ENCODE results near the gene ELN.

ELN gene

DNA sequence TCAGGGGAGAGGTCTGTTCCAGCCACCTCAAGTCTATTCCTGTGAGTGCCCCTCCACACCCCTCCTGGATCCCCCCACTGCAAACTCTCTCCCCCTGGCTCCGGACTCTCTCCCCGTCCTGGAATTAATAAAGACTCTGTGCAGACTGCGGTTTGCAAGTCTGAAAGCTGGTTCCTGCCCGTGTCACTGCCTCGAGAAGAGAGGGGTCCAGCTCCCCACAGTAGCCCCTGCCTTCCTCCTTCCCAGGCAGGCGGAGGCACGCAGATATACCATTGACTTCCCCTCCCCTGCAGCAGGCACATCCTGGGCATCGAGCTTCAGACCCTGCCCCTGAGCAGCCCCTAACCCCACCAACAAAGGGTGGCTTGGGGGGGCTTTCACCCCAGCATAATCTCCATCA is 2.2 kb upstream of the ELN start:
- DNase-seq, result no peak

DNA sequence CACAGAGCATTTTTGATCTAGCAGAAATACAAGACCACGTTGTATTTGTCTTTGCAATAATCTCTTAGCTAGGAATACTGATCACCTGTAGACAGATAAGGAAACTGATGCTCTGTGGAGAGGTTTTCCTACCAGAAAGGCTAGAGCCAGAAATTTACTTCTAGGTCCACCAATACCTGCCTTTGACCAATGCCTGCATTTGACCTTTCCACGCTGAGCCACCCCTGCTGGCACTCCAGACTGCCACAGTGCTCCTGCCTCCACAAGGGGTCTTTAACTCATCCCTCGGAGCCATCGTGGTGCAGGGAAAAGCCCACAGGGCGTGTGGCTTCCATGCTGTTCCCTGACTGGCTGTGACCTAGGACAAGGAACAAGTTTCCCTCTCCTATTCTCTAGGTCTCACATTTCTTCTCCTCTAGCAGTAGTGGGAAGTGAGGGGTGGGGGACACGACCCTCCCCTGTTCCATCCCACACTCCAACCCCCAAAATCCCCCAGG is 1.5 kb upstream of the ELN start:
- no peak for DNase-seq

GRCh38 chr7:74026903-74027682 is 880 bp upstream of the ELN start:
- DNase-seq, result peak; percentile 91

DNA sequence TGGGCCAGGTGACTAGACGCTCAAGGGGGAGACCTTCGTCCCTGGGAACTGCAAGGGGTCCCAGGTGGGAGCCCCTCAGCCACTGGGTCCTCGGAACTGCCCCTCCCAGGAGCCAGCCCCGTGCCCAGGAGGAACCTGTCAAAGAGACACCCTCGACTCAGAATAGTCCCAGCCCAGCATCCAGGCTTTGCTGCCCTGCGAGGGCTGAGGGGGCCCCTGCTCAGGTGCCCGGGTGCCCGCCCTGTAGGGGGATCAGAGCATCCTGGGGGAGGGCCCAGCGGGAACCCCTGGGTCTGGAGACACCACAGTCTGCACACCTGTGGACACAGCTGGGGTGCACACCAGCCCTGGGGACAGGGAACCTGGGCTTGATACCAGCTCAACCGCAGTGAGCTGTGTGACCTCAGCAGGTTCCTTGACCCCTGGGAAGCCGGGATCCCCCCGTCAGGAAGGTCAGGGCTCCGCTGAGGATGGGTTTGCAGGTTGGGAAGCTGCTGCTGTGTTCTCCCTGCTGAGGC is 407 bp downstream of the ELN start:
- peak; percentile 53 for DNase-seq

- DNase-seq, result peak; percentile 56
Observed at GRCh38 chr7:74029089-74029785, 1.3 kb downstream of the ELN start.

DNA sequence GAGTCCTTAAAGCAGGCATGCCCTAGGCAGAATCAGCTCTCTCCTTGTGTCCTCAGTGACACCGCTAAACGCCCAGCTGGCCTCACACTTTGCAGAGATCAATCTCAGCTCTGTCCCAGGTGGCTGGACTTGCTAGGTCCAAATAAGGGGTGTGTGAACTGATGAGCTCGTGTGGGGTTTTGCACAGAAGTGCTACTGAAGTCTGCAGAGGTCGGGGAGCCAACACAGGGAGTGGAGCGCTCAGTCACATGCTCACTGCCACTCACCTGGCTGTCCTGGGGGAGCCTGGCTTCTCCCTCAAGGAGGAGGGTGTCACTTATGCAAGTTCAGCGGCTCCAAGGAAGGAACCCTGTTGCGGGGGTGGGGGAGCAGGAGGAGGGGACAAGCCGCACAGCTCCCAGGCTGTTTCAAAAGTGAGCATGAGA is 2.0 kb downstream of the ELN start:
- DNase-seq, result peak; percentile 46

DNA sequence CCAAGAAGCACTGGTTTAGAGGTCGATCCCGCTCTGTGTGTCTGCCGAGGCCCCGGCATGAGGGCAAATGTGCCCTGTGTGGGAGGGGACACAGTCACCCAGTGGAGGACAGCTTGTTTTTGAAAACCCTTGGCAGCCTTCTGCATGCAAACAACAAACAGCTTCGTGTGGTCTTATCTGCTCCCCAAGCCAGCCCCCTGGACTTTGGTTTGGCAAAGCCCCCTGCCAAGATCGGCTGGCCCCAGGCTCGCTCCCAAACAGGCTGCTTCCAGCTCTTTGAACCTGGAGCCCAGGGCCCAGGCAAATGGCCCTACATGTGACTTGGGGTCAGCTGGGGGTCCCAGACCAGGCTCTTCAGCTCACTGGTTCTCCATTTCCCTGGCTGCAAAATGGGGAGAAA is 2.9 kb downstream of the ELN start:
- DNase-seq, result peak; percentile 42

- peak; percentile 34 for DNase-seq
Observed at GRCh38 chr7:74031403-74032190, 3.6 kb downstream of the ELN start.

- DNase-seq, result no peak
Observed at GRCh38 chr7:74032191-74032490, 4.2 kb downstream of the ELN start.

GRCh38 chr7:74032624-74033371 is 4.8 kb downstream of the ELN start:
- DNase-seq, result no peak

DNA sequence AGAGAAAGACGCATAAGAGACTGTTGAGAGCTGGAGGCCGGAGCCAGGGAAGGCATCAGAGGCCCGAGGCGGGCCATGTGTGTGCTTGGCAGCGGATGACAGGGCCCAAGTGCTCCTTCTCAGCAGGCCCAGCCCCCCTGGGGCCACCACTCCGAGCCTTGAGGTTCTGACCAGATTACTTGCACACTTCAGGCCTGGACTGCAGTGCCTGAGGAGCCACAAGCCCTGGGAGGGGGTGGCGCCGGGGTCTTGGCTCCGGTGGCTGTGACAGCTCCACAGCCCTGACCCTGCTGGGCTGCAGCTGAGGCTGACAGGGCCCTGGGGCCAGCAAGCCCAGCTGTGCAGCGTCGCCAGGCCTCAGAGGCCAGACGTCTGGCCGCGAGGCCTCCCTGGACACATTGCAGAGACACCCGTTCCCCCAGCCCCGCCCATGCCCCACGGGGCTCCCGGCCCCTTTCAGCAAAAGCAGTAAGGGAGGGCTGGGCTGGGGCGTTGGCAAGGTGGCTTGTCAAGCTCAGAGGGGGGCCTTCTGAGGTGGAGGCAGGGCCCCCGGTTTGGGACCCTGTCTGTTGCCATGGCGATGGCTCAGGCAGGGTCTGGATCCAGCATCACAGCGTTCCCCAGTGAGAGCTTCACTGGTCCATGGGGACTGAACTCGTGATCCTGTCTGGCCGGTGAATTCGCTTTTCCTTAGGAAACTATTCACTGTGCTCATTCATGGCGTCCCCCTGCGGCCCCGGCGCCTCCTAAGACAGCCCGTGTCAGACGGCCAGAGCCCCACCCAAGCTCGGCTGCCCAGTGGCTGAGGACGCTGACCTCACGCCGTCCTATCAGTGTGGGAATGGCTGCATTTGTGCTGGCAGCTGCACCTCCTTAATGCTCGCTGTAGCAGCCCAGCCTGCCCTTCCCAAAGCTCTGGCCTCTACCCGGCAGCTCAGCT is 5.7 kb downstream of the ELN start:
- no peak for DNase-seq

DNA sequence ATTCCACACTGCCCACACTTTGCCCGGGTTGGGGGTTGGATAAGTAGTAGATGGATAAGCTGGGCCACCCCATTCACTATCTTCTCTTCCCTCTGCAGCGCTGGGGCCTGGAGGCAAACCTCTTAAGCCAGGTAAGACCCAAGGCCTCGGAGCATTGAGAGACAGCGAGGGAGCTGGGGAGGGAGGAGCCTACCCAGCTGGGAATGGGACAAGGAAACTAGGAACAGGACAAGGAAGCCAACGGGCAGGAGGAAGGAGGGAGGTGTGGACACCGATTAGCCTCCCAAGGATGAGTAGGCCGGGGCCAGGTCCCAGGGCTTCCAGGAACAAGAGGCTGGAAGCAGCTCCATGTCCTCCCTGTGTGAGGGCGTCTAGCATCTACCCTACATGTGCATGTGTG is 9.6 kb downstream of the ELN start:
- DNase-seq, result no peak

DNA sequence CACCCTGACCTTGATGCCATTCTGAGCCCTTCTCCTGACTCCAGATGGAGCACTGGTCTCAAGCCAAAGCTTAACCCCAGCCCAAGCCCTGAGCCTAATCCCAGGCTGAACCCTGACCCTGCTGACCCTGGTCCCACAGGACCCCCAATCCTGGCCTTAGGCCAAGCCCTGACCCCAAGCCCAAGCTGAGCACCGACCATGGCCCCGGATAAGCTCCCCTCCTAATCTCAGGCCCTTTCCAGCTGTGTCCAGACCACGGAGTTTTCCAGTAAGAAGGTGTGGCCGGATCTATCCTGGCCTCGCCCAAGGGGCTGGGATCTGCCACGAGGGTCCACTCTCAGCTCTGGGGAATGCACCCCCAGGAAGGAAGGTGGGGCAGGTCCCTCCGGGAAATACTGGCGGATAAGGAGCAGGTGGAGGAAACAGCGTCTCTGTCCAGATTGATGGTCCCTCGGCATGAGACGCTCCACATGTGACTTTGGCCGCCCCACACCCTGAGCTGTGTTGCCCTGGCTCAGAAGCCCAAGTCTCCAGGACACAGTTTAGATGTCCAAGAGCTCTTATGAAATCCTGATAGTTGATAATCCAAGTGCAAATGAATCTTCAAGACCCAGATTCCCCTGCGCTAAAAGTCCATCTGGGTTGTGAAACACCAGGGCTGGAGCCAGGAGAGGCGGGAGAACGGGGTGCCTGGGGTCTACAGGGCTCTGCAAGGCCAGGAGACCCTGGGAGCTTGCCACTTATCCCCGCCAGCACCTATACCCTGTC is 10.4 kb downstream of the ELN start:
- DNase-seq, result no peak

GRCh38 chr7:74039337-74039736 is 11.4 kb downstream of the ELN start:
- no peak for DNase-seq

- DNase-seq, result no peak
Observed at GRCh38 chr7:74040101-74040790, 12.3 kb downstream of the ELN start.

GRCh38 chr7:74040791-74041520 is 13.0 kb downstream of the ELN start:
- no peak for DNase-seq

DNA sequence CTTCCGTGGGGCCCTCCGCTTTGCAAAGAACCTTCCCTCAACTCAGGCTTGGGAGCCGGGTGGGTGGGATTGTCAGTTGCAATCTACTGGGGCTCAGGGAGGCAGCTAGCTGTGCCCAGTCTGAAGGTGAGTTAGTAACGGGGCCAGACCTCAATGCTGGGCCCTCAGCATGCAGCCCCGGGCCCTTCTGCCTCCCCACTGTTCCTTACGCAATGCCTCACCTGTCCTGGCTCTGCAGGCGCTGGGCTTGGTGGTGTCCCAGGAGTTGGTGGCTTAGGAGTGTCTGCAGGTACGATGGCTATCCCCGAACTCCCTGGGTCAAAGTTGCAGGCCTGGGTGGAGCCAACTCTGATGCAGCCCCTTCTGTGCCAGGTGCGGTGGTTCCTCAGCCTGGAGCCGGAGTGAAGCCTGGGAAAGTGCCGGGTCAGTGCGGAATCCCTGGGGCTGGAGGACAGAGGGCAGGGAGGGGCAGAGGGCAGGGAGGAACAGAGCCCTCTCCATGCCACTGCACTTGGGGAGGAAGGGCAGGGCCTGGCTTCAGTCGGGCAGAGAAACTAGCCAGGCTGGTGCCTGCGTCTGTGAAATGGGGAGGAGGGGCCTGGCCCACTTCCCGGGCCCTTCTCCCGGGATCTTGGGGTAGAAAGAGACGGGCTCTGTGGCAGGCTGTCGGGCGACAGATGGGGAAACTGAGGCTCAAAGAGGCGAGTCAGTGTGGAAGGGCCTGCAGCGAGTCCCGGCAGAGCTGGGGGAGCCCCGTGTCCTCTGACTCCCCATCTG is 15.0 kb downstream of the ELN start:
- DNase-seq, result no peak

DNA sequence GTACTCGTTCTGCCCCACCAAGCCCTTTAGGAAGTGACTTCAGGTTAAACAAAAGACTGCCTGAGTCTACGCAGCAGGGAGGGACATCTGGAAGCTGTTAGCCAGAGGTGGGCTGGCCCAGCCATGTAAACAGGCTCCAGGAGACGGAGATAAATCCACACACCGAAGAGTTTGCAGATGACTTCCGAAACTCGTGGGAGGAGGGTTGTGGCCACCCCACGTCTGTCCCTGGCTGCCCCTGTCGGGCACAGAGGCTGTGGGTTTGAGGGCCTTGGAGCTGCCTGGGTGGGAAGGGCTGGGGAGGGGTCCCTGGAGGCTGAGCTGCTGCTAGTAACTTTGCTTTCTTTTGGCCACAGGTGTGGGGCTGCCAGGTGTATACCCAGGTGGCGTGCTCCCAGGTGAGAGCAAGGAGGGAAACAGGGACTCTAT is 15.6 kb downstream of the ELN start:
- no peak for DNase-seq
